IPS-20b (cell line): ENCODE data around the gene ACTR3.

Experiments
- H3K27ac ChIP-seq: one replicate; pipeline ENCODE4 v1.5.1; 2013; ENCODE audit warnings: low read length
- H3K27me3 ChIP-seq: 2 replicates; pipeline ENCODE4 v1.6.1; 2013; ENCODE audit warnings: mild to moderate bottlenecking, low read length, inconsistent platforms; ENCODE audit not compliant: insufficient read depth
- H3K36me3 ChIP-seq: 2 replicates; pipeline ENCODE4 v1.6.1; 2013; ENCODE audit warnings: low read depth, mild to moderate bottlenecking, inconsistent platforms, low read length, moderate library complexity; ENCODE audit not compliant: insufficient read depth
- H3K4me1 ChIP-seq: 2 replicates; pipeline ENCODE4 v1.6.1; 2013; ENCODE audit warnings: mild to moderate bottlenecking, control low read depth, inconsistent platforms, low read length, moderate library complexity; ENCODE audit not compliant: insufficient read depth
- H3K4me3 ChIP-seq: 2 replicates; pipeline ENCODE4 v1.5.1; 2013; ENCODE audit warnings: mild to moderate bottlenecking, low read length, inconsistent platforms
- H3K9ac ChIP-seq: 2 replicates; pipeline ENCODE4 v1.6.1; 2013; ENCODE audit warnings: low read depth, mild to moderate bottlenecking, inconsistent platforms, low read length, moderate library complexity
- H3K9me3 ChIP-seq: 2 replicates; pipeline ENCODE4 v1.6.1; 2013; ENCODE audit warnings: mild to moderate bottlenecking, low read depth, low read length, inconsistent platforms; ENCODE audit not compliant: insufficient read depth

Gene ACTR3

DNA sequence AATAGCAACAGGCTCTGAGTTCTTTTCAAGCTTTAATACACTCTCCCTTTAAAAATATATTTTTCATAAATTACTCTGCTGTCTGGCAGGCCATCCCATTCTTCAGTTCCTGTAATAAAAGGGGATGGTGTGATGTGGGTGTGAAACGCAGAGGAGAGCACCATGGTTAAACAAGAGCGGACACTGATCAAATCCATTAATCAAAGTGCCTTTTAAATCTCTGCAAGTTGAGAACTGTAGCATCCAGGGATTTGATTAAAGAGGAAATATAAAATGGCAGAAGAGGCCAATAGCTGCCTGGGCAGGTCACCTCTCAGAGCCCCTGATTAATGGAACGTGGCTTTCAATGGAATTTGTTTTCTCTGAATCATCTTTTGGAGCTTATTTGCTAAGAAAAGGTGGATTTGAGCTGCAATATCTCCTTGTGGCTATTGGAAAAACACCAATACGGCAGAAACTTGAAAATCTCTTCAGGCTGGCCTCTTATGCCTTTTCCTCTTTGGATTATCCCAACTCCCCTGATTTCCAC is 96.9 kb downstream of the ACTR3 start:
- no peaks in the 10 kb centered on the region for H3K27me3 ChIP-seq
- H3K4me1 ChIP-seq = no peaks in the 10 kb centered on the region
- no peak overlapping the region for H3K4me3 ChIP-seq
- H3K9me3 ChIP-seq = no peaks in the 10 kb centered on the region
- H3K27ac ChIP-seq = no peak overlapping the region
- no peak overlapping the region for H3K9ac ChIP-seq
- H3K36me3 ChIP-seq = no peaks in the 10 kb centered on the region

DNA sequence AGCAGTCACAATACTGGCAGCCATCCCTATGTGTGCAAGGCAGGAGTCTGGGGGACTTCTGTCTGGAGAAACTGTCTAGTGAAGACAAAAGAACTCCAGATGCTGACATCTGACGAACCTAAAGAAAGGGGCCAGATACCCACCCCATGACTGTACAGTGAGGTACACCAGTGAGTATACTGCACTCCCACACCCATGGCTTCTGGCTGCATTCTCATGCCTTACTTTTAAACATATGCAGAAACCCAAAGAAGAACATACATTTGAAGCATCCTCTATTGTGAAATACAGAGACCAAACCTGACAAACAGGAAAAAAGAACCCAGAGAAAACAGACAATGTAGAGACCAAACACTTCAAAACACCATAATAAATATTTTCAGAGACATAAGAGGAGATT is 102.2 kb downstream of the ACTR3 start:
- Histone ChIP-seq H3K27ac (no peak overlapping the region), H3K4me1 (no peaks in the 10 kb centered on the region), H3K27me3 (no peaks in the 10 kb centered on the region), H3K4me3 (no peak overlapping the region), H3K9ac (no peak overlapping the region), H3K9me3 (no peaks in the 10 kb centered on the region), H3K36me3 (no peaks in the 10 kb centered on the region)

DNA sequence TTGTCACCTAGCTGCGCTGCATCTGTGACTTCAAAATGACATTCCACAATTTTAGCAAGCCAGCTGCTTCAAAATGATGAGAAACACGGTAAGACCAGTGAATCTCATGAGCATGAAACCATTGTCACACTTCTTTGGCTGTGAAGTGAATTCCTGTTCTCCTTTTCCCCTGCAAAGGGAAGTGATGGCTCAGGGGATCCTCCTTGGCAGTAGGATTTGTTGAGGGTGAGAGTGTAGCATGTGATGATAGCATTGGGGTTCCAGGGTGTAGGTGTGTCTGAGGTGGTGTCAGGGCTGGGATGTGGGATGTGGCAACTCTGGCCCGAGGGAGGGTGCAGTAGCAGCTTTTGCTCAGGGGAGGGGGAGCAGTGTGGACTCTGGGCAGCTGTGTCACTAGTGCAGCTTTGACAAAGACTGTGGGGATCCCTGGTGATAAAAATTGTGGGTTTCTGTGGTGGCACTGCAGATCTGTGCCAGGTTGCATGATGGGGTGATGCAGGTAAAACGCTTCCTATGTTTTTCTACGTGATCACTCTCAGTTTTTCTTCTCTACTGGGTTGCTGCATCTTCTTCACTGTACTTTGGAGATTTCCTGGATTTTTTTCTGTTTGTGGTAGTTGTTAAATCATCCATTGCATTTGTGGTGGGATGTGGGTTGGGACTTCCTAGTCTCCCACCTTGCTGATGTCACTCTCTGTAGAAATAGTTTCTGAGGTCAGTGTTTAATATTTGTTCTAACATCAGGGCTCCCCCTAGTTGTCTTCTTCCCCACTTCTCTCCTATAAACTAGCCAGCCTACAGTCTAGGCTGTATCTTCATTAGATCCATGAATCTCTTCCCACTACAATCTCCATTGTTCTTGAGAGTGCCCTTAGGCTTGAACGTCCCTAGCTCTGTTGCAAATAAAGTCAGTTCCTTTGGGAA is 107.0 kb downstream of the ACTR3 start:
- Histone ChIP-seq H3K36me3 (no peaks in the 10 kb centered on the region), H3K27me3 (no peaks in the 10 kb centered on the region), H3K9me3 (no peaks in the 10 kb centered on the region), H3K9ac (no peak overlapping the region), H3K27ac (no peak overlapping the region), H3K4me1 (no peaks in the 10 kb centered on the region), H3K4me3 (no peak overlapping the region)

- Histone ChIP-seq H3K4me3 (no peak overlapping the region), H3K36me3 (no peaks in the 10 kb centered on the region), H3K9me3 (peaks cover 6% of the 10 kb centered on the region; the same call in 1 of the 2 replicates), H3K27me3 (no peaks in the 10 kb centered on the region), H3K9ac (no peak overlapping the region), H3K4me1 (no peaks in the 10 kb centered on the region), H3K27ac (no peak overlapping the region)
Observed at GRCh38 chr2:114001152-114001551, 111.3 kb downstream of the ACTR3 start.

GRCh38 chr2:114001937-114002336 is 112.0 kb downstream of the ACTR3 start:
- no peak overlapping the region for H3K4me3 ChIP-seq
- no peak overlapping the region for H3K9ac ChIP-seq
- no peaks in the 10 kb centered on the region for H3K27me3 ChIP-seq

GRCh38 chr2:114005110-114005783 is 115.4 kb downstream of the ACTR3 start:
- H3K9me3 ChIP-seq = peaks cover 6% of the 10 kb centered on the region; the same call in 1 of the 2 replicates
- H3K36me3 ChIP-seq = no peaks in the 10 kb centered on the region
- H3K4me1 ChIP-seq = no peaks in the 10 kb centered on the region
- no peak overlapping the region for H3K4me3 ChIP-seq
- no peak overlapping the region for H3K9ac ChIP-seq
- no peak overlapping the region for H3K27ac ChIP-seq
- no peaks in the 10 kb centered on the region for H3K27me3 ChIP-seq

More at GRCh38 chr2:114001937-114002336, 112.0 kb downstream of the ACTR3 start:
- Histone ChIP-seq H3K9me3 (peaks cover 6% of the 10 kb centered on the region; the same call in 1 of the 2 replicates), H3K27ac (no peak overlapping the region), H3K4me1 (no peaks in the 10 kb centered on the region), H3K36me3 (no peaks in the 10 kb centered on the region)

DNA sequence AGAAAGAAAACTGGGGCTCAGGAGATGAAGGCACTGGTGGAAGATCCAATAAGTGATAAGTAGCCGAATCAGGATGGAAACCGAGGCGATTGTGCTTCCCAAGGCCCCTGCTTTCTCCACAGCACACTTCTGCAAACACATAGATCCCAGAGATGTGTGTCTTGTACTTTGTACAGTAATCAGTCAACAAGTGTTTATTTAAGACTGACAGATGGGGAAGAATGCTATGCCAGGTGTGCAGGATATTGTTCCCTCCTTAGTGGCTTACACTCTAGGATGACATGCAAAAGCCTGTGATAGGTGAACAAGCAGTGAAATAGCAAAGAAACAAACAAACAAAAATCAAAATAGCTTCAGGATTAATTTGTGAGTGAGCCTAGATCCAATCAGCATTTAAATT is 116.6 kb downstream of the ACTR3 start:
- Histone ChIP-seq H3K9me3 (peaks cover 6% of the 10 kb centered on the region; the same call in 1 of the 2 replicates), H3K4me3 (no peak overlapping the region), H3K9ac (no peak overlapping the region), H3K27me3 (no peaks in the 10 kb centered on the region), H3K27ac (no peak overlapping the region), H3K4me1 (no peaks in the 10 kb centered on the region), H3K36me3 (no peaks in the 10 kb centered on the region)

DNA sequence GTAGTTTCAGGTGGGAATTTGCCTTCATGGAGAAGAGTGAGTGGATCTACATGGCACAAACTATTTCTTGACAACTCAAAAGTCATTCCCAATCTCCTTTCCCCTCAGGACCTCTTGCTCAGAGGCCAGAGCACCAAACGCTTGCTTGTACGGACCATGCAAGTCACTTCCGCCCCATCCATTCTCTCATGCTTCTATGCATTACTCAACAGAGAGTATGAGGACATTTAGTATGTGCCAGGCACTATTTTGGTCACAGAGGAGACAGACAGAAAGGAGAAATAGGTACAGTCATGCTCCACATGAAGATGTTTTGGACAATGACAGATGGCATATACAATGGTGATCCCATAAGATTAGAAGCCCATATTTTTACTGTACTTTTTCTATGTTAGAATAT is 117.5 kb downstream of the ACTR3 start:
- H3K9ac ChIP-seq = no peak overlapping the region

DNA sequence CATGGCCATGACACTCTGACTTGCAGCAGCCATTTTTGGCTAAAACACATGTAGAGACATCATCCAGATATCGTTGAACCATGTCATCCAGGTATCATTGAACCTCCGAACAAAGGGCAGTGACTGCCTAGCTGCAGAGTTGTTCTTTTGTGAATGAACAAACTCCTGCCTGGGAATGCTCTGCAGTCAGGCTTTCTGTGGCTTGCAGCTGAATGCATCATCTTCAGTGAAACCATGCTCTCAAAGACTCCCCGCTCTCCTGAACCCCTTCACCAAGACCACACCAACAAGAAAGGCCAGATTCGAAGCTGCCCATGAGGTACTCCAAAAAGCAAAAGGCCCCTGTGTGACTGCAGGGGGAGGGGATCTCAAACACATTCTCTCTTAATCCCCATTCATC is 118.8 kb downstream of the ACTR3 start:
- no peaks in the 10 kb centered on the region for H3K36me3 ChIP-seq
- H3K4me3 ChIP-seq = no peak overlapping the region
- no peaks in the 10 kb centered on the region for H3K4me1 ChIP-seq
- H3K27me3 ChIP-seq = no peaks in the 10 kb centered on the region
- no peak overlapping the region for H3K9ac ChIP-seq
- peaks cover 6% of the 10 kb centered on the region; the same call in 1 of the 2 replicates for H3K9me3 ChIP-seq
- H3K27ac ChIP-seq = no peak overlapping the region

More for the DNA sequence above, 117.5 kb downstream of the ACTR3 start:
- no peak overlapping the region for H3K4me3 ChIP-seq
- no peaks in the 10 kb centered on the region for H3K36me3 ChIP-seq
- no peak overlapping the region for H3K27ac ChIP-seq
- no peaks in the 10 kb centered on the region for H3K4me1 ChIP-seq
- no peaks in the 10 kb centered on the region for H3K27me3 ChIP-seq
- H3K9me3 ChIP-seq = peaks cover 6% of the 10 kb centered on the region; the same call in 1 of the 2 replicates

GRCh38 chr2:114009205-114009944 is 119.5 kb downstream of the ACTR3 start:
- H3K4me1 ChIP-seq = no peaks in the 10 kb centered on the region
- no peaks in the 10 kb centered on the region for H3K36me3 ChIP-seq
- H3K9ac ChIP-seq = no peak overlapping the region
- H3K4me3 ChIP-seq = no peak overlapping the region
- H3K27ac ChIP-seq = no peak overlapping the region
- H3K27me3 ChIP-seq = no peaks in the 10 kb centered on the region
- peaks cover 2% of the 10 kb centered on the region; the same call in 1 of the 2 replicates for H3K9me3 ChIP-seq

DNA sequence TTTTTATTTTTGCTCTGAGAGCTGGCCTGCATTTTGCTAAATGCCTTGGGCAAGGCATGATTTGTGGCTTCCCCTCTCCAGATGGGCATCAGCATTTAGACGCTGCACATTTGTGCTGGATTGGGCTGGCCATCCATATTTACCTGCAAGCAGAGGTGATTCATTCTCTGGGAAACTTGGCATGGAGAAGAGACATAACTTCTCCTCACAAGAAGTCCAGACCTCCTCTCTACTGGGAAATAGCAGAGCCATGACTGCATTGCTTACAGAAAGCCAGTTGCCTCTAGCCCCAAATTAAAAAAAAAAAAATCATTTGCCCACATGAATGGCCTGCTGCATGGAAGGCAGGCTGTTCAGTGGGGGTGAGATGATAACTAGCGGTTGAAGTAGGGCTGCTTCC is 120.1 kb downstream of the ACTR3 start:
- no peaks in the 10 kb centered on the region for H3K4me1 ChIP-seq
- H3K27ac ChIP-seq = no peak overlapping the region
- H3K9me3 ChIP-seq = no peaks in the 10 kb centered on the region
- no peak overlapping the region for H3K9ac ChIP-seq
- H3K4me3 ChIP-seq = no peak overlapping the region
- H3K27me3 ChIP-seq = no peaks in the 10 kb centered on the region
- no peaks in the 10 kb centered on the region for H3K36me3 ChIP-seq
